SK-N-SH (cell line): ENCODE results near the gene ISOC2. TPM values are rescaled to one million over a fixed set of nuclear protein-coding genes. Genes with fewer than 3 reads are reported as not detected.
"Not testable (repeated sequence)": the region's sequence is repeated elsewhere in the genome, so short reads cannot be mapped to it uniquely, and the experiment has no call there.

Experiments
- CTCF ChIA-PET: fragments of 300-600, 350-600 bp; formaldehyde crosslinking; extraction: SDS; loops from one replicate; lab custom pipeline; 2021; lab: Yijun Ruan, JAX
- POLR2A ChIA-PET: fragments of 350-600 bp; sonication (Branson Sonifier 250); formaldehyde crosslinking; extraction: SDS; loops from one replicate; lab custom pipeline; 2020; ENCODE audit warnings: antibody characterized with exemption, inconsistent platforms; lab: Yijun Ruan, JAX
- DNase-seq: peaks from one replicate; pipeline ENCODE4 v3.0.0; 2012
- H2AFZ ChIP-seq: fragments of 200-600 bp; sonication (generic); 2 replicates; pipeline ENCODE4 v1.8.1; 2016; ENCODE audit warnings: antibody characterized with exemption, mild to moderate bottlenecking, low read depth
- H3F3A ChIP-seq: fragments of 200-600 bp; sonication (generic); replicated peaks from 2 replicates; pipeline ENCODE3; 2016; ENCODE audit warnings: antibody characterized with exemption, mild to moderate bottlenecking; ENCODE audit not compliant: insufficient read depth
- H3K27ac ChIP-seq, 2 experiments: fragments of 200-500 bp in 1 of 2; fragments of 200-600 bp in 1 of 2; sonication (Bioruptor generic) in 1 of 2; sonication (generic), shearing (Covaris generic) in 1 of 2; 2 replicates each; pipeline versions ENCODE4 v1.5.1 to v1.6.1; 2014 to 2016; ENCODE audit warnings: low read depth in 2 of 2, inconsistent platforms in 1 of 2, low read length in 1 of 2, mild to moderate bottlenecking in 1 of 2, mixed read lengths in 1 of 2
- H3K27me3 ChIP-seq: fragments of 200-600 bp; sonication (generic), shearing (Covaris generic); 2 replicates; pipeline ENCODE4 v1.6.1; 2016; ENCODE audit warnings: mixed run types; ENCODE audit not compliant: insufficient read depth
- H3K36me3 ChIP-seq, 2 experiments: fragments of 200-500 bp in 1 of 2; fragments of 200-600 bp in 1 of 2; sonication (Bioruptor generic) in 1 of 2; sonication (generic) in 1 of 2; replicated peaks in 1 of 2; 2 replicates each; pipeline versions ENCODE3 to v1.5.1; 2014 to 2016; ENCODE audit warnings: low read length in 1 of 2, mild to moderate bottlenecking in 1 of 2; ENCODE audit not compliant: insufficient read depth in 2 of 2, control insufficient read depth in 1 of 2
- H3K4me1 ChIP-seq, 2 experiments: fragments of 200-500 bp in 1 of 2; fragments of 200-600 bp in 1 of 2; sonication (Bioruptor generic) in 1 of 2; sonication (generic), shearing (Covaris generic) in 1 of 2; 2 replicates each; pipeline versions ENCODE4 v1.5.1 to v1.6.1; 2014 to 2016; ENCODE audit warnings: low read depth in 1 of 2, low read length in 1 of 2, mixed run types in 1 of 2; ENCODE audit not compliant: insufficient read depth in 2 of 2, control insufficient read depth in 1 of 2
- H3K4me2 ChIP-seq: fragments of 200-600 bp; sonication (generic), shearing (Covaris generic); 2 replicates; pipeline ENCODE4 v1.6.1; 2017; ENCODE audit warnings: mixed run types
- H3K4me3 ChIP-seq, 2 experiments: fragments of 200-500 bp in 1 of 2; fragments of 200-600 bp in 1 of 2; sonication (Bioruptor generic) in 1 of 2; sonication (generic), shearing (Covaris generic) in 1 of 2; 2 replicates each; pipeline versions ENCODE4 v1.5.1 to v1.8.1; 2014 to 2016; ENCODE audit warnings: low read depth in 2 of 2, inconsistent platforms in 1 of 2, low read length in 1 of 2, mild to moderate bottlenecking in 1 of 2, mixed read lengths in 1 of 2, moderate library complexity in 1 of 2
- H3K79me2 ChIP-seq: fragments of 200-600 bp; sonication (generic); 2 replicates; pipeline ENCODE4 v1.8.1; 2017; ENCODE audit warnings: mild to moderate bottlenecking; ENCODE audit not compliant: insufficient read depth
- H3K9ac ChIP-seq: fragments of 200-600 bp; sonication (generic); 2 replicates; pipeline ENCODE4 v1.6.1; 2017; ENCODE audit warnings: mixed run types
- H3K9me2 ChIP-seq: fragments of 200-600 bp; sonication (generic); 2 replicates; pipeline ENCODE4 v1.6.1; 2017; ENCODE audit warnings: mixed run types
- H3K9me3 ChIP-seq: fragments of 200-600 bp; sonication (generic); 2 replicates; pipeline ENCODE4 v1.6.1; 2017; ENCODE audit warnings: mixed run types, mild to moderate bottlenecking, moderate library complexity
- H4K20me1 ChIP-seq: fragments of 200-600 bp; sonication (generic); 2 replicates; pipeline ENCODE4 v1.6.1; 2017; ENCODE audit warnings: mild to moderate bottlenecking, mixed run types; ENCODE audit not compliant: insufficient read depth
- CHD2 ChIP-seq: fragments of 150-350 bp; IDR thresholded peaks from 2 replicates; pipeline ENCODE4 v1.6.1; 2018; ENCODE audit warnings: low read length; ENCODE audit not compliant: partially characterized antibody
- EP300 ChIP-seq, 2 experiments: IDR thresholded peaks; 2 replicates each; pipeline versions ENCODE4 v1.4.0 to v1.6.1; 2012; ENCODE audit warnings: borderline replicate concordance in 1 of 2, low read depth in 1 of 2, low read length in 1 of 2
- EZH2phosphoT487 ChIP-seq: fragments of 200-600 bp; sonication (generic); IDR thresholded peaks from 2 replicates; pipeline ENCODE4 v1.6.1; 2017; ENCODE audit warnings: low read depth, mixed run types, mild to moderate bottlenecking, antibody characterized with exemption, moderate library complexity, borderline replicate concordance
- FOXJ3 ChIP-seq: sonication (generic); formaldehyde crosslinking; IDR thresholded peaks from 2 replicates; pipeline ENCODE4 v1.5.1; 2020; ENCODE audit warnings: mild to moderate bottlenecking, missing genetic modification reagents
- JUND ChIP-seq: IDR thresholded peaks from 2 replicates; pipeline ENCODE4 v1.4.0; 2012
- NRF1 ChIP-seq: IDR thresholded peaks from 2 replicates; pipeline ENCODE4 v1.6.1; 2012; ENCODE audit warnings: low read depth, mild to moderate bottlenecking, low read length
- RAD21 ChIP-seq: IDR thresholded peaks from 2 replicates; pipeline ENCODE4 v1.6.1; 2012; ENCODE audit warnings: mild to moderate bottlenecking, low read length
- RCOR1 ChIP-seq: fragments of 150-350 bp; IDR thresholded peaks from 2 replicates; pipeline ENCODE4 v1.6.1; 2017; ENCODE audit warnings: antibody characterized with exemption, low read length
- TAF1 ChIP-seq: IDR thresholded peaks from 2 replicates; pipeline ENCODE4 v1.6.1; 2012; ENCODE audit warnings: low read depth, mild to moderate bottlenecking, low read length, moderate library complexity, borderline replicate concordance
- TCF12 ChIP-seq: IDR thresholded peaks from 2 replicates; pipeline ENCODE4 v1.4.0; 2012
- WGBS: methylation state at CpG from one replicate; pipeline ENCODE4 v1.1.6; 2017; ENCODE audit warnings: low lambda C conversion rate; 5-methylcytosine and 5-hydroxymethylcytosine counted together
- polyA plus RNA-seq, 3 experiments: library from polyadenylated mRNA; depleted of rRNA; stranded (reverse); fragments of >200 nt; gene quantifications; 2 replicates each; pipeline ENCODE4 v1.2.3, GENCODE V29; 2012
- TF ChIP-seq, protein P1 (sequence below): IDR thresholded peaks from 2 replicates; pipeline ENCODE4 v1.4.0; 2012; ENCODE audit warnings: low read depth

The ISOC2 gene
- polyA plus RNA-seq, 1 of the 3 experiments (the other 2 are of a cell fraction): 65.4 TPM

GRCh38 chr19:55423225-55424005 lies 38.0 kb downstream of the ISOC2 start:
- POLR2A ChIA-PET: no interaction called here
- Histone ChIP-seq H3K36me3 (no peaks in the 10 kb centered on the region), H3K4me2 (no peak overlapping the region), H3K79me2 (no peaks in the 10 kb centered on the region), H3K4me3 (no peak overlapping the region), H3K27ac (no peak overlapping the region), H3K9ac (no peak overlapping the region), H2AFZ (no peak overlapping the region), H3K9me2 (no peaks in the 10 kb centered on the region), H4K20me1 (no peaks in the 10 kb centered on the region), H3K9me3 (no peaks in the 10 kb centered on the region), H3F3A (no peaks in the 10 kb centered on the region), H3K4me1 (no peaks in the 10 kb centered on the region), H3K27me3 (no peaks in the 10 kb centered on the region; the same call in 1 of the 2 replicates)
- 46% methylated on average over 12 of the region's 13 CpGs for WGBS
- TF ChIP-seq TAF1 (no peak), RCOR1 (no peak), CHD2 (no peak)
- CTCF ChIA-PET: interaction anchor here (0.8 to 1.3 kb wide), 2 partner anchors 122 to 276 kb away, joined by 3 read pairs; no protein-coding TSS in a partner anchor
- DNase-seq: no peak

DNA sequence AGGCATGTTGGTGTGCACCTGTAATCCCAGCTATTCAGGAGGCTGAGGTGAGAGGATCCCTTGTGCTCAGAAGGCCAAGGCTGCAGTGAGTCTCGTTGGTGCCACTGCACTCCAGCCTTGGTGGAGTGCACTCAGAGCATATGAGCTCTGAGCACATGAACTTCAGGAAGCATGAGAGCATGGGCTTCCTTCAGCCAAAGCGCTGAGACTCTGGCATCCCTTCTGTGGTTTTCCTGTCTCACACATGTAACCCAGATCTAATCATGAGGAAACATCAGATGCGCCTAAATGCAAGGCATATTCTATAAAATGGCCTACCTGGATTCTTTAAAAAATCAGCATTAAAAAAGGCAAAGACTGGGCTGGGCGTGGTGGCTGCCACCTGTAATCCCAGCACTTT lies 40.2 kb downstream of the ISOC2 start:
- H3K79me2 ChIP-seq, H3K27ac ChIP-seq, H3K9ac ChIP-seq, H4K20me1 ChIP-seq, CTCF ChIA-PET, H3K36me3 ChIP-seq, H2AFZ ChIP-seq, H3K9me2 ChIP-seq, H3K9me3 ChIP-seq, H3K4me3 ChIP-seq, POLR2A ChIA-PET, H3K27me3 ChIP-seq, H3K4me2 ChIP-seq, DNase-seq, H3K4me1 ChIP-seq, H3F3A ChIP-seq: not testable (repeated sequence)
- 38% methylated on average over 4 of the region's 4 CpGs for WGBS

DNA sequence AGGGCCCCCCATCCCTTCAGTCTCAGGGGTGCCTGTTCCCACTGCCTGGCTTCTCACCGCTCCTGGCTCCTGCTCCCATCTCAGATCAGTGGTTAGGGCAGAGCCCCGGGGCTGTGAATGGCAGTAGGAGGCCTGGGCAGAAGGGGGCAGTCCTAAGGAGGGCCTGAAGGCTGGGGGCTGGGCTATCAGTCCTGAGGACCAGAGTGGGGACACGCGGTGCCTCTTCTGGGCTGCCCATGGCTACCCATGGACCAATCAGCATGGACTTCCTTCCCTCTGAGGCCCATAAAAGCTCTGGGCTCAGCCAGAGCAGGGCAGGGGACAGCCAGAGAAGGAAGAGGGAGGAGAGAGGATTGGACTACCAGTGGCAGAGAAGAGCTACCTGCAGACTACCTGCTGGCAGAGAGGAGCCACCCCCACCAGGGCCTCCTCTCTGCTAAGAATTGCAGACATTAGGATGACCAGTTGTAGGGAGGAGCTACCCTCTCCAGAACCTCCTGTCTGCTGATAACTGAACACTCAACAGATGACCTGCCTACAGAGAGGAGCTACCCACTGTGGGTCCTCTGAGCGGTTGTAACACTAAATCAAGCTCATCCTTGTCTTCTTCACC lies 41.7 kb downstream of the ISOC2 start:
- Histone ChIP-seq H3K4me3 (no peak overlapping the region), H3F3A (peaks cover 5% of the 10 kb centered on the region), H3K27me3 (no peaks in the 10 kb centered on the region), H4K20me1 (no peaks in the 10 kb centered on the region), H2AFZ (no peak overlapping the region), H3K36me3 (no peaks in the 10 kb centered on the region), H3K79me2 (no peaks in the 10 kb centered on the region), H3K4me1 (no peaks in the 10 kb centered on the region), H3K9me2 (no peaks in the 10 kb centered on the region), H3K9ac (no peak overlapping the region), H3K27ac (no peak overlapping the region), H3K9me3 (no peaks in the 10 kb centered on the region), H3K4me2 (no peak overlapping the region)
- WGBS: 39% methylated on average over 3 of the region's 5 CpGs
- CTCF ChIA-PET: interaction anchor here (0.8 to 3.4 kb wide), 9 partner anchors 8 to 278 kb away, joined by 3 to 63 read pairs (median 12); no protein-coding TSS in a partner anchor
- POLR2A ChIA-PET: interaction anchor here (1.3 kb wide), 1 partner anchor 13 kb away, joined by 7 read pairs; the partner anchor contains the start of gene UBE2S
- TF ChIP-seq JUND: no peak
- TF ChIP-seq RAD21: no peak
- no peak for TF ChIP-seq EP300 (IDR thresholded peaks at IDR 0.05; ENCODE audit: borderline replicate concordance in 1 of 2, low read depth in 1 of 2, low read length in 1 of 2)
- no peak for TF ChIP-seq FOXJ3 (CRISPR knock-in tag)
- TF ChIP-seq EZH2phosphoT487: no peak
- no peak for TF ChIP-seq TCF12
- TF ChIP-seq, protein P1, sequence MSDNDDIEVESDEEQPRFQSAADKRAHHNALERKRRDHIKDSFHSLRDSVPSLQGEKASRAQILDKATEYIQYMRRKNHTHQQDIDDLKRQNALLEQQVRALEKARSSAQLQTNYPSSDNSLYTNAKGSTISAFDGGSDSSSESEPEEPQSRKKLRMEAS: no peak
- no peak for TF ChIP-seq NRF1
- DNase-seq: no peak
